GM23338 (cell line): ENCODE measurements around the gene OSBPL10. TPM values are rescaled to one million over a fixed set of nuclear protein-coding genes. Genes with fewer than 3 reads are reported as not detected.

ENCODE experiments used
- ATAC-seq: fragments of 200-7000 bp; cut with Tn5 transposase; 3 replicates; pipeline ENCODE4 v1.9.1; 2020
- DNase-seq: peaks from one replicate; pipeline ENCODE4 v3.0.0-alpha.2; 2015; ENCODE audit warnings: low spot score
- H2AFZ ChIP-seq: fragments of 200-600 bp; sonication (generic); 2 replicates; pipeline ENCODE4 v1.8.0; 2016; ENCODE audit warnings: antibody characterized with exemption, mild to moderate bottlenecking, moderate library complexity
- H3F3A ChIP-seq: fragments of 200-600 bp; sonication (generic); replicated peaks from 2 replicates; pipeline ENCODE4 v1.8.0; 2017; ENCODE audit warnings: antibody characterized with exemption, mixed run types, low read depth
- H3K27ac ChIP-seq: fragments of 200-600 bp; sonication (generic); 2 replicates; pipeline ENCODE4 v1.6.1; 2016; ENCODE audit warnings: low read depth
- H3K27me3 ChIP-seq: fragments of 200-600 bp; sonication (generic); 2 replicates; pipeline ENCODE4 v1.8.0; 2016; ENCODE audit warnings: mild to moderate bottlenecking, mixed run types, moderate library complexity; ENCODE audit not compliant: insufficient read depth
- H3K36me3 ChIP-seq: fragments of 200-600 bp; sonication (generic); 2 replicates; pipeline ENCODE4 v1.8.0; 2016; ENCODE audit warnings: mild to moderate bottlenecking; ENCODE audit not compliant: insufficient read depth
- H3K4me1 ChIP-seq: fragments of 200-600 bp; sonication (generic); 2 replicates; pipeline ENCODE4 v1.8.0; 2016; ENCODE audit warnings: mild to moderate bottlenecking, moderate library complexity; ENCODE audit not compliant: insufficient read depth
- H3K4me2 ChIP-seq: fragments of 200-600 bp; sonication (generic); 2 replicates; pipeline ENCODE4 v1.7.1; 2017; ENCODE audit warnings: mixed run types
- H3K4me3 ChIP-seq: fragments of 200-600 bp; sonication (generic); 2 replicates; pipeline ENCODE4 v1.6.1; 2016; ENCODE audit warnings: mixed run types
- H3K79me2 ChIP-seq: fragments of 200-600 bp; sonication (generic); replicated peaks from 2 replicates; pipeline ENCODE4 v1.8.0; 2017; ENCODE audit warnings: mild to moderate bottlenecking; ENCODE audit not compliant: insufficient read depth
- H3K9me2 ChIP-seq: fragments of 200-600 bp; sonication (generic); 2 replicates; pipeline ENCODE4 v1.8.0; 2017; ENCODE audit not compliant: insufficient read depth
- H4K20me1 ChIP-seq: fragments of 200-600 bp; sonication (generic); replicated peaks from 2 replicates; pipeline ENCODE4 v1.8.0; 2017; ENCODE audit warnings: mild to moderate bottlenecking; ENCODE audit not compliant: insufficient read depth
- H3K27ac Mint-ChIP-seq: 2 replicates; pipeline ENCODE4 v1.8.0; 2020; ENCODE audit warnings: inconsistent platforms, mild to moderate bottlenecking, moderate library complexity, mixed read lengths
- H3K27me3 Mint-ChIP-seq: 3 replicates; pipeline ENCODE4 v1.8.0; 2022; ENCODE audit warnings: low read depth, mild to moderate bottlenecking, moderate library complexity, mixed read lengths, inconsistent platforms; ENCODE audit not compliant: insufficient read depth, poor library complexity
- H3K36me3 Mint-ChIP-seq: 3 replicates; pipeline ENCODE4 v1.8.0; 2021; ENCODE audit warnings: low read depth, mild to moderate bottlenecking, inconsistent platforms, moderate library complexity, mixed read lengths
- H3K4me1 Mint-ChIP-seq: 3 replicates; pipeline ENCODE4 v1.8.0; 2020; ENCODE audit warnings: mild to moderate bottlenecking, inconsistent platforms, mixed read lengths
- H3K4me3 Mint-ChIP-seq: 3 replicates; pipeline ENCODE4 v1.8.0; 2021; ENCODE audit warnings: moderate library complexity, mild to moderate bottlenecking, inconsistent platforms, mixed read lengths
- H3K9me3 Mint-ChIP-seq: 3 replicates; pipeline ENCODE4 v1.8.0; 2020; ENCODE audit warnings: moderate library complexity, mild to moderate bottlenecking, inconsistent platforms, mixed read lengths
- JUNB ChIP-seq: IDR thresholded peaks from one replicate; pipeline ENCODE4 v1.6.1; 2016; ENCODE audit warnings: antibody characterized with exemption; ENCODE audit not compliant: unreplicated experiment
- POLR2AphosphoS5 ChIP-seq: IDR thresholded peaks from 2 replicates; pipeline ENCODE4 v1.6.1; 2016; ENCODE audit warnings: antibody characterized with exemption, low read depth
- REST ChIP-seq: IDR thresholded peaks from one replicate; pipeline ENCODE4 v1.6.1; 2018; ENCODE audit warnings: antibody characterized with exemption; ENCODE audit not compliant: unreplicated experiment
- polyA plus RNA-seq: library from polyadenylated mRNA; unstranded; fragments of >200 nt; fragmentation: Nextera tagmentation; extraction: Ambion mirVana; gene quantifications from 2 replicates; pipeline ENCODE4 v1.2.1, GENCODE V29; 2016
- total RNA-seq: library from RNA; depleted of rRNA; stranded (reverse); fragments of >200 nt; shearing (Covaris generic); gene quantifications from 2 replicates; pipeline ENCODE4 v1.2.3, GENCODE V29; 2014
- TF ChIP-seq, protein P1 (sequence below), 2 experiments: fragments of 200-600 bp in 1 of 2; sonication (generic) in 1 of 2; conservative IDR thresholded peaks; 2 replicates each; pipeline versions ENCODE4 v1.5.1 to v1.6.1; 2016 to 2017; ENCODE audit warnings: antibody characterized with exemption in 2 of 2, low read depth in 2 of 2, mild to moderate bottlenecking in 2 of 2, moderate library complexity in 1 of 2

OSBPL10 gene
- total and polyA plus RNA-seq, 2 experiments from 2014 or later: 23.8 to 149 TPM

DNA sequence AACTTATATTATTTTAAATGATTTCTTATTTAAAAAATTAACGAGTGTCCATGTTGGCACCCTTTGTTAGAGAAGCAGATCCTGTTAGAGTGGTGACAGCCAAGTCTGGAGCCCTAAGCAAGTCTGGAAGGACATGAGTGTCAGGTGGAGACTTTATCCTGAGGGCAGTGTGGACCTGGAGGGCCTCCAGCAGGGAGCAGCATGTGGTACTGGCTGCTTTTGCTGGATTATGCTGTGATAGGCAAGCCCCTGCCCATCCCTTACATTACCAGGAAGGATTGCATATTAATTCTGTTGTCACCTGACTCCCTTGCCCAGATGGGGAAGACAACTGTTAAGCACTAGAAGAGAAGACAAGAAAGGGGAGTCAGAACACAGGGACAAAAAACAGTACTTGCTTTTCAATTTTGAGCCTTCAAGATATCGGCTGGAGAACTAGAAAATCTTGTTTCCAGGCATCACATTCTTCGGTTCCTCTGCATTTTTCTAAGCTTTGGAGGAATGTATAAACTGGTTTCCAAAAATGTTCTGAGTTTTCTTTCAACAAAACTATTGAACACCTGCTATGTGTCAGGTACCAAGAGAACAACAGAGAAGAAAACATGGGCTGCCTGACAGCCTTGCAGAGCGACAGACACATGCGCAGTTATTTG is 23.2 kb upstream of the OSBPL10 start:
- Histone ChIP-seq H3F3A (no peaks in the 10 kb centered on the region), H3K27ac (no peak overlapping the region), H3K4me1 (peaks cover 28% of the 10 kb centered on the region), H2AFZ (no peak overlapping the region), H3K9me2 (no peaks in the 10 kb centered on the region), H3K4me2 (no peak overlapping the region), H3K79me2 (no peaks in the 10 kb centered on the region), H3K36me3 (no peaks in the 10 kb centered on the region), H3K4me3 (no peak overlapping the region), H3K27me3 (no peaks in the 10 kb centered on the region), H4K20me1 (no peaks in the 10 kb centered on the region)
- peak; percentile 74 for ATAC-seq
- Mint-ChIP-seq H3K9me3 (peaks cover 6% of the 10 kb centered on the region; the same call in 2 of the 3 replicates), H3K27ac (no peak overlapping the region), H3K4me1 (peaks cover 16% of the 10 kb centered on the region), H3K27me3 (peaks cover 1% of the 10 kb centered on the region), H3K36me3 (peaks cover 3% of the 10 kb centered on the region; the same call in 1 of the 3 replicates), H3K4me3 (no peak overlapping the region)
- DNase-seq: peak; percentile 18
- TF ChIP-seq POLR2AphosphoS5 (no peak), REST (no peak)
- TF ChIP-seq, protein P1, sequence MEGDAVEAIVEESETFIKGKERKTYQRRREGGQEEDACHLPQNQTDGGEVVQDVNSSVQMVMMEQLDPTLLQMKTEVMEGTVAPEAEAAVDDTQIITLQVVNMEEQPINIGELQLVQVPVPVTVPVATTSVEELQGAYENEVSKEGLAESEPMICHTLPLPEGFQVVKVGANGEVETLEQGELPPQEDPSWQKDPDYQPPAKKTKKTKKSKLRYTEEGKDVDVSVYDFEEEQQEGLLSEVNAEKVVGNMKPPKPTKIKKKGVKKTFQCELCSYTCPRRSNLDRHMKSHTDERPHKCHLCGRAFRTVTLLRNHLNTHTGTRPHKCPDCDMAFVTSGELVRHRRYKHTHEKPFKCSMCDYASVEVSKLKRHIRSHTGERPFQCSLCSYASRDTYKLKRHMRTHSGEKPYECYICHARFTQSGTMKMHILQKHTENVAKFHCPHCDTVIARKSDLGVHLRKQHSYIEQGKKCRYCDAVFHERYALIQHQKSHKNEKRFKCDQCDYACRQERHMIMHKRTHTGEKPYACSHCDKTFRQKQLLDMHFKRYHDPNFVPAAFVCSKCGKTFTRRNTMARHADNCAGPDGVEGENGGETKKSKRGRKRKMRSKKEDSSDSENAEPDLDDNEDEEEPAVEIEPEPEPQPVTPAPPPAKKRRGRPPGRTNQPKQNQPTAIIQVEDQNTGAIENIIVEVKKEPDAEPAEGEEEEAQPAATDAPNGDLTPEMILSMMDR (conservative IDR thresholded peaks at IDR 0.05; ENCODE audit: low read depth in 2 of 2): peak; percentile 15 to 26; a peak in 1 of 4 replicates

- Mint-ChIP-seq H3K9me3 (peaks cover 2% of the 10 kb centered on the region; the same call in 1 of the 3 replicates), H3K27ac (no peak overlapping the region), H3K4me1 (peaks cover 16% of the 10 kb centered on the region), H3K27me3 (peaks cover 1% of the 10 kb centered on the region), H3K4me3 (no peak overlapping the region), H3K36me3 (no peaks in the 10 kb centered on the region; the same call in 2 of the 3 replicates)
- H3K27ac ChIP-seq: no peak overlapping the region
- no peaks in the 10 kb centered on the region for H3K9me2 ChIP-seq
- DNase-seq (no peak), ATAC-seq (no peak)
- no peak overlapping the region for H3K4me3 ChIP-seq
- H3K27me3 ChIP-seq: no peaks in the 10 kb centered on the region
- no peak for TF ChIP-seq JUNB
- no peaks in the 10 kb centered on the region for H3K36me3 ChIP-seq
- H3K4me1 ChIP-seq: peaks cover 28% of the 10 kb centered on the region
- no peak overlapping the region for H2AFZ ChIP-seq
- H3K79me2 ChIP-seq: no peaks in the 10 kb centered on the region
- no peaks in the 10 kb centered on the region for H3F3A ChIP-seq
- H3K4me2 ChIP-seq: peak overlapping the region; percentile 31; the same call in 1 of the 2 replicates
- no peaks in the 10 kb centered on the region for H4K20me1 ChIP-seq
These were observed 22.3 kb upstream of the OSBPL10 start for GRCh38 chr3:32003380-32003779.
